ENCODE results near the gene WWC1.
A peak's percentile ranks its signal among the peaks of the same experiment; 100 is the strongest.

The WWC1 gene

GRCh38 chr5:168451565-168451964 lies 160.1 kb downstream of the WWC1 start:
- no peak for DNase-seq

GRCh38 chr5:168455201-168455600 lies 163.8 kb downstream of the WWC1 start:
- no peak for DNase-seq

GRCh38 chr5:168457542-168457941 lies 166.1 kb downstream of the WWC1 start:
- DNase-seq, result no peak

GRCh38 chr5:168460606-168461005 lies 169.2 kb downstream of the WWC1 start:
- no peak for DNase-seq

GRCh38 chr5:168463081-168463480 lies 171.6 kb downstream of the WWC1 start:
- no peak for DNase-seq

GRCh38 chr5:168464214-168464613 lies 172.8 kb downstream of the WWC1 start:
- DNase-seq, result no peak

- DNase-seq, result no peak
Observed at GRCh38 chr5:168464641-168465040, 173.2 kb downstream of the WWC1 start.

GRCh38 chr5:168467755-168468330 lies 176.4 kb downstream of the WWC1 start:
- peak; percentile 12 for DNase-seq

GRCh38 chr5:168468836-168469235 lies 177.4 kb downstream of the WWC1 start:
- DNase-seq, result no peak

GRCh38 chr5:168469816-168470215 lies 178.4 kb downstream of the WWC1 start:
- no peak for DNase-seq

GRCh38 chr5:168471785-168472184 lies 180.3 kb downstream of the WWC1 start:
- no peak for DNase-seq

GRCh38 chr5:168472329-168472728 lies 180.9 kb downstream of the WWC1 start:
- no peak for DNase-seq

GRCh38 chr5:168474319-168474718 lies 182.9 kb downstream of the WWC1 start:
- DNase-seq, result no peak

GRCh38 chr5:168477060-168477459 lies 185.6 kb downstream of the WWC1 start:
- DNase-seq, result no peak

- no peak for DNase-seq
Observed at GRCh38 chr5:168479166-168479565, 187.7 kb downstream of the WWC1 start.

- no peak for DNase-seq
Observed at GRCh38 chr5:168480601-168481000, 189.2 kb downstream of the WWC1 start.

GRCh38 chr5:168481330-168481788 lies 189.9 kb downstream of the WWC1 start:
- DNase-seq, result no peak

- DNase-seq, result no peak
Observed at GRCh38 chr5:168482361-168482760, 190.9 kb downstream of the WWC1 start.

- DNase-seq, result peak; percentile 61
Observed at GRCh38 chr5:168486136-168486879, 194.9 kb downstream of the WWC1 start, which contains the start of gene RARS1. Gene RARS1 (plus strand): TSS chr5:168486471. CDS start chr5:168486499, 28 bp downstream.

- DNase-seq, result no peak
Observed at GRCh38 chr5:168489059-168489458, 197.6 kb downstream of the WWC1 start.

GRCh38 chr5:168494057-168494555 lies 202.7 kb downstream of the WWC1 start:
- DNase-seq, result no peak

- DNase-seq, result no peak
Observed at GRCh38 chr5:168502563-168503237, 211.3 kb downstream of the WWC1 start.

- DNase-seq, result no peak
Observed at GRCh38 chr5:168513861-168514428, 222.5 kb downstream of the WWC1 start.
